Measurements from ENCODE around the gene APH1A. TPM values are rescaled to one million over a fixed set of nuclear protein-coding genes. Genes with fewer than 3 reads are reported as not detected.

The APH1A gene
- total and polyA plus RNA-seq, 9 of the 15 experiments (the other 6 are each of a cell fraction or from before 2014, with no cell fraction given): 5.6 to 123 (median 77.0) TPM

DNA sequence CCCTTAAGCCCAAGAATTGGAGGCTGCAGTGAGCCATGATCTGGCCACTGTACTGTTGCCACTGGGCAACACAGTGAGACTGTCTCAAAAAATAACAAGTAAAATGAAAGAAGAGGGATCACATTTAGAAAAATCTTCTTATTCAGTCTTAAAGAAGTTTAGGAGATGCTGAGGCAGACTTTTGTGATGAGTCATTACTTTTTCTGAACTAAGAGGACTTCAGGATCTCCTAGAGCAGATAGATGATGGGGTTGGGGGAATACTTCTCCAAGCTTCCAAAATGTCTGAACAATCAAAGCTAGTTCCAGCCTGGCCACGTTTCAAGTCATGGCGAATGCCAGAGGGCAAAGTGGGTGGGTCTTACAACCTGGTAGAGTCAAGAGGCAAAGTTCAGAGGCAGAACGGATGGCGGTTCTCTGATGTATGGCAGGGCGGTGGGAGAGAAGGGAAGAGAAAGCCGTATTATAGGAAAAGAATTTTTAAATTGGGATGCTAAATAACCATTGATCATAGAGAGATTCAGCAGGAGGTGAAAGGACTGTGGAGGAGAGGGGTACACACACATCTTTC is 11.4 kb upstream of the APH1A start (continued):
- TF ChIP-seq RREB1 (CRISPR knock-in tag; IDR thresholded peaks at IDR 0.05) (no peak), ZNF444 (CRISPR knock-in tag; IDR thresholded peaks at IDR 0.05) (no peak), FOXA3 (CRISPR knock-in tag; conservative IDR thresholded peaks at IDR 0.05 in 1 of 2, IDR thresholded peaks at IDR 0.05 in 1 of 2) (no peak), MTA1 (IDR thresholded peaks at IDR 0.05; ENCODE audit: borderline replicate concordance) (no peak), RBM22 (IDR thresholded peaks at IDR 0.05; ENCODE audit: low read depth, low read length, poor library complexity, severe bottlenecking) (no peak), KAT2B (IDR thresholded peaks at IDR 0.05; ENCODE audit: low read depth, low read length) (no peak), ZNF175 (CRISPR knock-in tag; IDR thresholded peaks at IDR 0.05; ENCODE audit: low read depth) (no peak), ESRRB (CRISPR knock-in tag; IDR thresholded peaks at IDR 0.05; ENCODE audit: borderline replicate concordance) (no peak), RBM14 (IDR thresholded peaks at IDR 0.05; ENCODE audit: borderline replicate concordance, insufficient read depth, low read depth, low read length) (no peak), MAFK (IDR thresholded peaks at IDR 0.05; ENCODE audit: low read length) (peak; percentile 72), ZNF134 (CRISPR knock-in tag; conservative IDR thresholded peaks at IDR 0.05) (no peak)

All from K562 (cell line).